ENCODE results near the gene CMSS1.

Gene CMSS1

DNA sequence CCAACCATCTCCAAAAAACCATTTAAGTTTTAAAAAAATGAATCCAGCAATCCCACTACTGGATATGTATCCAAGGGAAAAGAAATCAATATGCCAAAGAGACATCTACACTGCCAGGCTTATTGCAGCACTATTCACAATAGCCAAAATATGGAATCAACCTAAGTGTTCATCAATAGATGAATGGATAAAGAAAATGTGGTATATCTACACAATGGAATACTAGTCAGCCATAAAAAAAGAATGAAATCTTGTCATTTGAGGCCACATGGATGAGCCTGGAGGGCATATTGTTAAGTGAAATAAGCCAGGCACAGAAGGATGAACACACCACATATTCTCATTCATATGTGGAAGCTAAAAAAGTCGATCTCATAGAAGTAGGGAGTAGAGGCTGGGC lies 160.6 kb downstream of the CMSS1 start:
- no peak overlapping the region for H3K4me3 ChIP-seq (ENCODE audit: low read depth, low read length)

DNA sequence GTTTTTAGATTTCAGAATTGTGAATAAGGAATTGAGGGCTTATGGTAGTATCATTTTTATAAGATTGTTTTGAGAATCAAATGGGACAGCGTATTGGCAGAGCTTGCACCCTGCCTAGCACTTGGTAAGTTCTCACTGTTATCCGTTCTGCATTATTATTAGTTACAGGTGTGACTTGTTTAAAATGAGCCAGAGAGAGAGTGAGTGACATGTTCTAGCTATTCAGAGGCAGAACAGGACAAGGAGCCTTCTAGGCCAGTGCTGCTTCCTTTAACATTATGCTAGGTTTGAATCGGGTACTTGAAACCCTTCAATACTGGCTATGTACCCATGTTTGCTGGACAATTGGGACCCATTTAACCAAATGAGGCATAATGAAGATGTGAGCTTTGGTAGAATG lies 162.9 kb downstream of the CMSS1 start:
- H3K4me3 ChIP-seq (ENCODE audit: low read depth, low read length): no peak overlapping the region

DNA sequence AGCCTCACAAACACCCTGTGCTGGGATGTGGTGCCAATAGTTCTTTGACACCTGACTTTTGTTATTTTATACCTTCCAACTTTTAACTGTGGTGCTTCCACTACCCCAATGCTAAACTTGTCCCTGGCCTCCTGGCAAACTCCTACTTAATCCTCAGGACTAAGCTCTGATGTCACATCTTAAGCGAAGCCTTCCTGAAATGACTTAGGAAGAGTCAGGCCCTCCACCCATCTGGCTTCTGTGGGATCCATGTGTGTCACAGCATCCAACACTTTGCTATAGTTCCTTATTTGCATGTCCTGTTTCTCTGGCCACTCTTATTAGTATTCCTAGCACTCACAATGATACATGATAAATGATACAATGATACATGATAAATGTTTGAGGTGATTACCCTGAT lies 163.5 kb downstream of the CMSS1 start:
- H3K4me3 ChIP-seq (ENCODE audit: low read depth, low read length): no peak overlapping the region

- H3K4me3 ChIP-seq (ENCODE audit: low read depth, low read length): no peak overlapping the region
Measured at GRCh38 chr3:99982650-99983049, 165.0 kb downstream of the CMSS1 start.

- no peak overlapping the region for H3K4me3 ChIP-seq (ENCODE audit: low read depth, low read length)
Measured at GRCh38 chr3:99984139-99984538, 166.5 kb downstream of the CMSS1 start.

DNA sequence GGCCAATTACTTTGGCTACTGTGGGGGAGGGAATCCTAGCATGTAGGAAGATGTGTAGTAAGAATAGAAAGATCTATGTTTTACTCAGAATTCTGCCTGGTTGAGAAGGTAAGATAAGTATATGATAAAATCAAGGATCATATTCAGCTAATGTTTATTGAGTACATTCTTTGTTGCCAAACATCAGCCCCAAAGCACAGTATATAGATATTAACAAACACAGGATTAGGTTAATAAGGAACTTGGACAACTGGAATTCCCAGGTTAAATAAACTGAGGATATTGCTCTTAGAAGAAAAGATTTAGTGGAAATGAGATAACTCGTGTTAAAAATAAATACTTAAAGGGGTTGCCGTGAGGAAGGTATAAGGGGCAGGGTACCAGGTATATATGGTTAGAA lies 167.0 kb downstream of the CMSS1 start:
- no peak overlapping the region for H3K4me3 ChIP-seq (ENCODE audit: low read depth, low read length)

DNA sequence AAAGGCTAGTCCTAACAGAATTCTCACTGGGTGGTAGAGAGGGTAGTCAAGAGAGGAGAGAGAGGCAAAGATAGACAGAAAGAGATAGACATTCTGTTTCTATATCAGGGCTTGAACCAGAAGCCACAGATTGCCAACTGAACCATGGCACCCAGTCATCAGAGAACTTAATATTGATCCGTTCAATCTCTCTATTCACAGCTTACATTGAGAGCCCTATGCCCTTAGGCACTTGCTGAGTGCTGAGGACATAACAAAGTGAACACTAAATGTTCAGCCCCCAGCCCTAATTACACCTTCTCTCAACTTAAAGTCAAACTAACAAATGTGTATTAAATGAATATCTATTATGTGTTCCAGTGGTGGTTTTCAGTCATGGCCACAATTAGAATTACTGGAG lies 172.5 kb downstream of the CMSS1 start:
- no peak overlapping the region for H3K4me3 ChIP-seq (ENCODE audit: low read depth, low read length)

DNA sequence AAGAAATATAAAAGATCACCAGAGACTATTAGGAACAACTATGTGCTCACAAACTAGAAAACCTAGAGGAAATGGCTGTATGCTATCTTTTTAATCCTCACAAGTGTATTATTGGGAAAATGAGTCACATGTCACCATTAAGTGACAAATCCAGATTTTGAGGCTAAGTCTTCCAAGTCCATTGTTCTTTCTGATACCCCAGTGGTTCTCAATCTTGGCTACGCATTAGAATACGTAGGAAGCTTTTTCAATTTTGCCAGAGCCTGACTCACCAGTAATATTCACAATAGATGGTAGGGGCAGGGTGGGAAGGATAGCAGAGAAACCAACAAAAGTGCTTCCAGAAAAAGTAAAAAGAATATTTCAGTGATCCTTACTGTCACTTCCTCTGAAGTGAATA lies 179.6 kb downstream of the CMSS1 start:
- no peak overlapping the region for H3K4me3 ChIP-seq (ENCODE audit: low read depth, low read length)

- H3K4me3 ChIP-seq (ENCODE audit: low read depth, low read length): no peak overlapping the region
Measured at GRCh38 chr3:99999536-99999935, 181.9 kb downstream of the CMSS1 start.

DNA sequence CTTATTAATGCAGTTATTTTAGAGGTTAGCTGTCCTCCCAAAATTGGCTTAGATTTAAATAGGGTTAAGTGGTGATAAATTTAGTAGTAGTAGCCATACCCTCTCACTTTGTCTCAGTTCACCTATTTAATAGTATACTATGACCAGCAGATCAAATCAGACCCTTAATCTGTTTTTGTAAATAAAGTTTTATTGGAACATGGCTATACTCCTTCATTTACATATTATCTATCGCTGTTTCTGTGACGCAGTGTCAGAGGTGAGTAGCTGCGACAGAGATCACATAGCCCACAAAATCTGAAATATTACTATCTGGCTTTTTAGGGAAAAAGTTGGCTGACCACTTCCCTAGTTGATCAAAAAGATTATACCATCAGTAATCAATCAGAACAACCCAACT lies 183.4 kb downstream of the CMSS1 start:
- H3K4me3 ChIP-seq (ENCODE audit: low read depth, low read length): no peak overlapping the region

DNA sequence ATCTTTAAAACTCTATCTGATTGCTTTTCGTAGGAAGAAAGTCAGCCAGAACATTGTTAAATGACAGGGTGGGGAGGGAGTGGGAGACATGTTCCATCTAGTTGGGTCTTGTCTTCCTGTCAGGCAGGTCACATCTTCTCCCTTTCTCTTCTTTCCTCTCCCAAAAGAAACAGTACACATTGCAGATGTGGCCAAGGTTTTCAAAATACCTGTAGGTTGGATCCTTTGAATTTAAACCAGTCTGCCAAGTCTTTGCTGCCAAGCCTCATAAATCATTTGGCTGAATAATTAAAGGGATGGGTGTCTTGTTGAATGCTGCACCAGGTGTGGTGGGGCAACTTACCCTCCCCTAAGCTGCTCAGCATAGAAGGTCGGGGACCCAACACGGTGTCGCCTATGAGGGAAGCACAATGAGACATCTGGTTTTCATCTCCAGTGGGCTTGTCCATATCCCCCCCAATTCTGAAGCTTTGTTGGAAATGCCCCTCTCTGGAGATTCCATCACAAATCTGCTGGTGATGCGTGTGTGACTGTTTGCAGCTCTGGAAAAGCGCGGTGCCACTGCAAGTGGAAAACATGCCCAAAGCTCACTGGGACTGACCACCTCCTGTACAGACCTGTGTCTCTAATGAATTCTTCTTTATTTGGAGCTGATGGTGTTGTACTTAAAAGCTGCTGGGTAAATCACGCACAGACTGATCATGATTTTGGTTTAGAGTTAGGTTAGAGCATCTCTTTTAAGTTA lies 184.0 kb downstream of the CMSS1 start:
- no peak overlapping the region for H3K4me3 ChIP-seq (ENCODE audit: low read depth, low read length)

- no peak overlapping the region for H3K4me3 ChIP-seq (ENCODE audit: low read depth, low read length)
Measured at GRCh38 chr3:100002599-100003350, 185.1 kb downstream of the CMSS1 start.

DNA sequence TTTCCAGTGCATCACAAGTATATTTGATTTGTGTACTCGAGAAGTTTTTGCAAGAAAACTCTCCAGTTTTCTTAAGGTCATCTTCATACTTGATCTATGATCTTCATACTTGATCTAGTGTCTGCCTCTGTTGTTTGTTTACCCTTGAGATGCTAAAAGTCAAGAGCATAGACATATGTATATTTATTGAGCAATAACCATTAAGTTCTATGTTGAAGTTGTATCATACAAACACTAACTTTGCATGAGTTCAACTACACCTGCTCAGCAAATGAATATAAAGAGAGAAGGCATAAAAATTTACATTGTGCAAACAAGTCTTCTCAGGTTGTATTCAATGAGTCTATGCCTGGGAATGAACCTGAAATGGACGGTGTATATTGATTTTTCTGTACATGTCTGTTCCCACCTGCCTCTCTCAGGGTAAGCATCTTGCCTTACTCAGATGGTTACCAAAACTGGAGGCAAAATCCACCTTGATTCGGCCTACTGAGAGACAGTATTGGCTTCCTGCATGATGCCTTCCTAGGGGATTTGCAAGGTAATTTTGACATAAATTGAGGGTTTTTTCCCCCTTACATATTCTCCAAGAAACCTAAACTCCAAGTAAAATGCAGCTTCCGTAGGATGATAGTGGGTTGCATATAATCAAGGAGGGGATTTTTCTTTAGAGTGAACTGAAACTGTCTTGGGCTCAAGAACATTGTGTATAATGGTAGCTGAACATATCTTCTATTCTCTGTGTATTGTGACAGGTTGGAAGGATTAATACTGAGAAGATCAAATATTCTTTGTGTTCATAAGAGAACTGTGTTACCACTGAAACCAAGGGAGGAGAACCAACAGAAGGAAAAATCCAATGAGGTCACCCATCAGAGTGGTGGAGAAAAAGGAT lies 186.2 kb downstream of the CMSS1 start:
- no peak overlapping the region for H3K4me3 ChIP-seq (ENCODE audit: low read depth, low read length)

GRCh38 chr3:100004931-100005330 lies 187.3 kb downstream of the CMSS1 start:
- no peak overlapping the region for H3K4me3 ChIP-seq (ENCODE audit: low read depth, low read length)

GRCh38 chr3:100005665-100006393 lies 188.2 kb downstream of the CMSS1 start:
- H3K4me3 ChIP-seq (ENCODE audit: low read depth, low read length): no peak overlapping the region

DNA sequence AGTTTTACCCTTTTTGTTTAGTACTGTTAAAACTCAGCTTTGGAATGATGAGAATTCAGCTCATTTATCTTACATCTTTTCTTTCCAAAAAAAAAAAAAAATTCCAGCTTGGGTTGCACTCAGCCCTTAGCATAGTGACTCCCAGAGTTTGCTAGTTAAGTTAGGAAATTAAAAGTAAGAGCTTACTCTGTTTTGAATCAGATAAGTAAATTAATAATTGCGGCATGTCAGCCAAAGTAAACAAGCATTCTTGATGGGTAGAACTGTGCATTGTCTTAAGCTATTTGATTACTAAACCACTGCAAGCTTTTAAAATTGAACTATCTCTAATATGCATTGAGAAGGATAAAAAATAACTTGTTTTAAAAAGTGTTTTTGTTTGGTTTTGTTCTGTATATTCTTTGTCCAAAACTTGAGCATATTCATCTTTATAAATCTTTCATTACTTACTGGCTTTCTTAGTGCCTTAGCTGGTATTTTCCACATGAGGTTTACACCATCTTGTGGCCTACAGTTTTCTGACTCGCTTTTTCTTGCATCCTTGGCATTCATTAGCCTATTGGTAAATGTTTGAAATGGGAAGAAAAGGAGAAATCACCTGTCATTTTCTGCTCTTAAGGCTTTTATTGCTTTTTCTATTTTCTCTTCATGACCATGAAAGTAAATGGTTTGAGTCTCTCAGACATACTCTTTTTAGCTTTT lies 189.1 kb downstream of the CMSS1 start:
- H3K4me3 ChIP-seq (ENCODE audit: low read depth, low read length): no peak overlapping the region

DNA sequence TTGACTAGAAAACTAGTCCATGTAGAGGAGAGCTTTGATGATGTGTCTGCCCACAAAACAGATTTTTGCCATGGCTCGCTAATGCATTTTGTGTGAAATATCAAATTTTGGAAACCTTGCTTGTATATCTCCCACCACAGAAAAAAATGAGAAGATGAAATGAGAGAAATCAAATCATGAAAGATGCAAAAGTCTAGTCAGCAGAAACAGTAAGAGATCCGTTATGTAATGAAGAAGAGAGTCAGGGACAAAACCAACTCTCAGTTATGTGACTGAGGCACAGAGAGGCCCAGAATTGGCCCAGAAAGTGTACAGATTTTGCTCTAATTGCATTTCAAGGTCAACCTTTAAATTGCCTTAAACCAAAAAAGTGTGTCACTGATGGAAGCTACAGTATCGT lies 189.7 kb downstream of the CMSS1 start:
- no peak overlapping the region for H3K4me3 ChIP-seq (ENCODE audit: low read depth, low read length)

DNA sequence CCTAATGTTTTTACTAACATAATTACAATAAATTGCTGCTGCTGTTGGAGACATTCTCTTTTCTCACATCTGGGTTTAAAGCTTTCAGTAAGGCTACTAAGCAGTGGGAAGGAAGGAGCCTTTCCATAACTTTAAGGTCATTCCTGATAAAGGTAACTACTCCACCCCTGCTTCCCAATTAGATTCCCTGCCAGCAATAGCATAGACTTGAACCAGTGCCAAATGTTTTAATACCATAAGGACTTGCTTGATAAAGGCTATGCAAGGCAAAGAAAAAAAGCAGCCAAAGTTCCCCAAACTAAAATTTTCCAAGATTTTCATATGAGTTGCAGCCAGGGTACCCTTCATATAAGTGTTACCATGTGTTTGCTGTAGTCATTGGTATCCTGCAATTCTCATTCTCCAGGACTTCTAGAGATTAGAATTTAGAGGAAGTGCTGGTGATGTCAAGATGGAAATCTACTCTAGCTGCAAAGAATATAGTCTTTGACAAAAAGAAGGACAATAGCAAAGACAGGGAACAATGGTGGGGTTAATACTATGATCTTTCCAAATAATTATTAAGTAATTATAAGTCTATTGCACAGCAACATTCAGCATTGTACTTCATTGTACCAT lies 190.5 kb downstream of the CMSS1 start:
- no peak overlapping the region for H3K4me3 ChIP-seq (ENCODE audit: low read depth, low read length)

GRCh38 chr3:100009276-100010086 lies 191.8 kb downstream of the CMSS1 start:
- H3K4me3 ChIP-seq (ENCODE audit: low read depth, low read length): no peak overlapping the region
